Natural killer cell treated with Interleukin-12 subunit alpha and Interleukin-12 subunit beta and Interleukin-15 and Interleukin-18, amount 100 ng/mL, for 72 hours (primary cell): Measurements from ENCODE around the gene ANKRD39. TPM values are rescaled to one million over a fixed set of nuclear protein-coding genes. Genes with fewer than 3 reads are reported as not detected.

Source experiments
- ATAC-seq, 2 donors: fragments of 150-1000 bp; cut with Tn5 transposase in 1 of 2; sonication (Bioruptor Pico), chemical (Tn5 transposase) in 1 of 2; 2 replicates each; pipeline ENCODE4 v1.10.0; 2021
- DNase-seq: peaks from one replicate; pipeline ENCODE4 v3.0.0; 2022; ENCODE audit warnings: low spot score
- H3K27ac Mint-ChIP-seq, 2 donors: 1 replicate in 1 of 2; 2 replicates in 1 of 2; pipeline ENCODE4 v1.8.0; 2022; ENCODE audit warnings: mixed read lengths in 2 of 2, mild to moderate bottlenecking in 1 of 2, moderate library complexity in 1 of 2
- H3K27me3 Mint-ChIP-seq, 2 donors: 1 replicate in 1 of 2; 2 replicates in 1 of 2; pipeline ENCODE4 v1.8.0; 2022; ENCODE audit warnings: mixed read lengths in 2 of 2
- H3K36me3 Mint-ChIP-seq: one replicate; pipeline ENCODE4 v1.8.0; 2022; ENCODE audit warnings: mixed read lengths
- H3K4me1 Mint-ChIP-seq, 2 donors: 1 replicate in 1 of 2; 2 replicates in 1 of 2; pipeline ENCODE4 v1.8.0; 2022; ENCODE audit warnings: low read depth in 2 of 2, mixed read lengths in 2 of 2, mild to moderate bottlenecking in 1 of 2
- H3K4me3 Mint-ChIP-seq: one replicate; pipeline ENCODE4 v1.8.0; 2022; ENCODE audit warnings: mixed read lengths
- H3K9me3 Mint-ChIP-seq: 2 replicates; pipeline ENCODE4 v1.8.0; 2022; ENCODE audit warnings: mixed read lengths
- total RNA-seq, 2 donors: library from RNA; stranded (reverse); gene quantifications; one replicate each; pipeline ENCODE4 v1.2.3, GENCODE V29; 2022

ANKRD39 gene
- total RNA-seq, 2 donors from 2014 or later = 27.8 to 41.7 TPM

DNA sequence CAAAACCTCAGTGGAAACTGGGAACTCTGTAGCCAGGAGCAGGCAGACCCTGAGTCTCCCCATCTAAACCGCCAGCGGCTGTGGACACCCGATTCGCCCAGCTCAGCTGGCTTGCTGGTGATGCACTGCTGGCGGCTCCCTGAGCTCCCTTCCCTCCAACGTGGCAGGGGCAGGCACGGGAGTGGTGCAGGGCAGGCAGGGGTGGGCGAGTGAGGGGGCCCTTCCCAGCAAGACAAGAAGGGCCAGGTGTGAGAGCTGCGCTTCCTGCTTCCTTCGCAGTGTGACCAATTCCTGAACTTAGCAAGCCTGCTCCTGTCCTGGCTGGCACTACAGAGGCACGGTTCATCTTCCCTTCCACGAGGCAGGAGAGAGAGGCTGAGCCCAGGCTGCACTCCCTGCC is 24.4 kb upstream of the ANKRD39 start:
- no peaks in the 10 kb centered on the region for H3K36me3 Mint-ChIP-seq
- H3K9me3 Mint-ChIP-seq = no peaks in the 10 kb centered on the region
- H3K27me3 Mint-ChIP-seq = no peaks in the 10 kb centered on the region
- no peak overlapping the region for H3K27ac Mint-ChIP-seq
- ATAC-seq (no peak), DNase-seq (no peak)
- no peak overlapping the region for H3K4me3 Mint-ChIP-seq
- peaks cover 0 to 3% of the 10 kb centered on the region in 2 donors for H3K4me1 Mint-ChIP-seq

DNA sequence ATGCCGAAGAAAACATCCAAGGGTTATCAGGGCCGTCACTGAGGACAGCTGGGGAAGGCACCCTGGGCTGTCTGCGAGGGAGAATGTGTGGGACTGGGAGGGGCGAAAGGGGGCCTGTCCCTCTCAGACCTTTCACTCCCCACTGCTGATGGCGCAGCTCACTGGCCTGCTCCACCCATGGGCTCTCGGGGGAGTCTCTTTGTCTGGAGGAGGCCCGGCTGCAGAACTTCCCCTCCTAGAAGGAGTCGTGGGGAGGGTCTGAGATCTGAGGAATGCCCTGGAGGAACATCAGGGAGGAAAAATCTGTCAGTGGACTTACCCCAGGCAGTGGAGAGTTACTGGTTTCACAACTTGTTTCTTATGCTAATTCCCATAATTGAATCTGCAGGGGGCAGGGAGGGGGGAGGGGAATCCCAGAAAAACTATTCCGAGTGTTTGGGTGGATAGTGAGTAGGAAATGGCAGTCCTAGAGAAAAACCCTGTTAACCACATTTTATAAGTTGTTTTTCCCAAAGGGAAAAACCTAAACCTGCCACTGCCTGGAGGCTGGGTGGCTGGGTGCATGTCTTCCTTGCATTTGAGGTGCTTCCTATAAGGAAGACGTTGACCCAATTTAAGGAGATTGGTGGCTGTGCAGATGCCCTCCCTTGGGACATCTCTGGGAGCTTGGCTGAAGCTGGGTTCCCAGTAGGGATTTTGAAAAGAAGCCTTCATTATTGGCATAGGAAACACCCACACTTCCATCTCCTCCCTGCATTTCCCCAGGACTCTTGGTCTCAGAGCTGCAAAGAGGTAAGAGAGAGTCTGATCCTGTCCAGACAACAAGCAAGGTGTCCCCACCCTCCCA is 23.8 kb upstream of the ANKRD39 start:
- Mint-ChIP-seq H3K27ac (no peak overlapping the region), H3K4me3 (no peak overlapping the region), H3K36me3 (no peaks in the 10 kb centered on the region), H3K9me3 (no peaks in the 10 kb centered on the region), H3K27me3 (no peaks in the 10 kb centered on the region), H3K4me1 (peaks cover 0 to 4% of the 10 kb centered on the region in 2 donors)
- DNase-seq = no peak
- no peak for ATAC-seq

DNA sequence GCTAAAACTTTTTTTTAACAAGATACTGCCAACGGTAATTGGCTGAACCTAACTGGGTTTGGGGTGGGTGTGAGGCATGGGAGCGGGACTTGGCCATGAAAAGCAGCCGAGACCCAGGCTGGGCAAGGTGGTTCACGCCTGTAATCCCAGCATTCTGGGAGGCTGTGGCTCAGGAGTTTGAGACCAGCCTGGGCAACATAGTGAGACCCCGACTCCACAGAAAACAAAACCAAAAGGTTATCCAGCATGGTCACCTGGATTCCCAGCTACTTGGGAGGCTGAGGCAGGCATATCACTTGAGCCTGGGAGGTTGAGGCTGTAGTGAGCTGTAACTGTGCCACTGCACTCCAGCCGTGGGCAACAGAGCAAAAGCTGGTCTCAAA is 23.1 kb upstream of the ANKRD39 start:
- Mint-ChIP-seq H3K4me3 (no peak overlapping the region), H3K27ac (no peak overlapping the region), H3K27me3 (no peaks in the 10 kb centered on the region), H3K4me1 (peaks cover 0 to 6% of the 10 kb centered on the region in 2 donors), H3K9me3 (no peaks in the 10 kb centered on the region), H3K36me3 (no peaks in the 10 kb centered on the region)
- DNase-seq = no peak
- no peak for ATAC-seq

DNA sequence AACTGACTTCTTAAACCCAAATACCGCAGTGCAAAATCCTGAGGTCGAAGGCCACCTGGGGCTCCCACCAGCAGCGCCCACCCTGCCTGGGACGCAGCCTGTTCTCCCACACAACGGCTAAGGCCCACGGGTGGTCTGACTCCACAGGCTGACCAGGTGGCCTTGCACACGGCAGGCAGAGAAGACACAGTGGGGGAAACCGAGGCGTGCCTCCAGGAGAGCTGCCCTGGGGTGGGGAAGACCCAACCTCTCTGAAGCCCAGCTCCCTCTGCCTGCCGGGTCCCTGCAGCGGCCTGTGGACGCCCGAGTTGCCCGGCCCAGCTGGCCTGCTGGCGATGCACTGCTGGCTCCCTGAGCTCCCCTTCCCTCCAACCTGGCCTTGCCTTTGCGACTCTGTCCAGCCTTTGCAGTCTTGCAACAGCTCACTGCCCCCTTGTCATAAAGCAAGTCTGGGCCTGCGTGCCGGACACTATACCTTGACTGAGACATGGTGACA is 21.8 kb upstream of the ANKRD39 start:
- Mint-ChIP-seq H3K27ac (peak overlapping the region in 1 of 2 donors; percentile 68), H3K4me3 (no peak overlapping the region), H3K36me3 (no peaks in the 10 kb centered on the region), H3K4me1 (peaks cover 0 to 13% of the 10 kb centered on the region in 2 donors), H3K27me3 (no peaks in the 10 kb centered on the region), H3K9me3 (no peaks in the 10 kb centered on the region)
- DNase-seq (no peak), ATAC-seq (no peak)

DNA sequence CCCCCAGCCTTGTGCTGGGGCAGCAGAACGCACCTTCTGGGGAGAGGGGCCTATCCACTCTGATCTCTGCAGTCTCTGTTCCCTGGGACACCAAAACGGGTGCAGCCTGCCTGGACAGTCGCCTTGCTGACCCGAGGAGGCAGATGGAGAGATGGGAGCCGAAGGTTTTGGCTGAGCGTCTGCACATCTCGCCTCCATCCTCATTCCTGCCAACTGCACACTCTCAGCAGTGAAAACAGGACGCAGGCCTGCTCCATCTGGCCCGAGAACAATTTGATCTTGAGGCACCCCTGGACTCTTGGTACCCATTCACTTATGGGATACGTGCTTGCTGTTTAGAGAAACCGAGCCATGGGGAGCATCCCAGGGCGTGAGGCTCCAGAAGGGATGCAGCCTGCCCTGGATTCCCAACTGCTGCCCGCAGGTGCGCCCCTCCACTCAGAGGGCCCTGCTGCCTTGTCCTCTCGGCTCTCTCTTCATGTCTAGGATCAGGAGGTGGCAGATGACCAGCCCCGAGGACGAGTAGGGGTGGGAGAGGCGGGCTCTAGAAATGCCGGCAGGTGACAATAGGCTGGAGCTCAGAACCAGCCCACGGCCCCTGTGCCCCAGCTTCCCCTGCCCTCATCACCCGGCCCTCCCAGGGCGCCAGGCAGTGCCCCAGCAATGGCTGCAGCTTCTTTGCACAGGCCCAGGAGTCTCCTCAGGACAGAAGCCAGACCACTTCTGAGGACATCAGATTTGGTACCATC is 21.2 kb upstream of the ANKRD39 start:
- no peak overlapping the region for H3K4me3 Mint-ChIP-seq
- ATAC-seq (no peak), DNase-seq (no peak)
- H3K9me3 Mint-ChIP-seq = no peaks in the 10 kb centered on the region
- H3K36me3 Mint-ChIP-seq = no peaks in the 10 kb centered on the region
- no peak overlapping the region for H3K27ac Mint-ChIP-seq
- peaks cover 0 to 16% of the 10 kb centered on the region in 2 donors for H3K4me1 Mint-ChIP-seq
- H3K27me3 Mint-ChIP-seq = no peaks in the 10 kb centered on the region

DNA sequence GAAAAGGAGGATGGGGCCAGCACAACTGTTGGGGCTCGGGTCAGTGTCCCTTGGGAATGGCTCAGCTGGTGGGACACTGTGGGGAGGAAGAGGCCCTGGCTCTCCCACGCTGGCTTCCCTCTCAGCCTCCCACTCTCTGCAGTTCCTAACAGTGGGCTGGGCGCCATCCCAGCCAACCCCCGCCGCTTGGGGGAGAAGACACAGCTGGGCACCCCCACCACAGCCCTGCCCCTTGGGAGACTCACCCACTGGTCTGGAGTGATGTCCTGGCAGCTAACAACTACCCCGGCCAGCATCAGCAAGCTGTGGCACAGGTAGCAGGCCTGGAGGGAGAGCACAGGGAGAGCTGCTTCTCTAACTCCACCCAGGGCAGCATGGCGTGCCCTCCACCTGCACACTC is 20.4 kb upstream of the ANKRD39 start:
- Mint-ChIP-seq H3K27me3 (no peaks in the 10 kb centered on the region), H3K4me1 (peaks cover 0 to 16% of the 10 kb centered on the region in 2 donors), H3K27ac (no peak overlapping the region), H3K36me3 (no peaks in the 10 kb centered on the region), H3K9me3 (no peaks in the 10 kb centered on the region), H3K4me3 (no peak overlapping the region)
- DNase-seq (no peak), ATAC-seq (no peak)

DNA sequence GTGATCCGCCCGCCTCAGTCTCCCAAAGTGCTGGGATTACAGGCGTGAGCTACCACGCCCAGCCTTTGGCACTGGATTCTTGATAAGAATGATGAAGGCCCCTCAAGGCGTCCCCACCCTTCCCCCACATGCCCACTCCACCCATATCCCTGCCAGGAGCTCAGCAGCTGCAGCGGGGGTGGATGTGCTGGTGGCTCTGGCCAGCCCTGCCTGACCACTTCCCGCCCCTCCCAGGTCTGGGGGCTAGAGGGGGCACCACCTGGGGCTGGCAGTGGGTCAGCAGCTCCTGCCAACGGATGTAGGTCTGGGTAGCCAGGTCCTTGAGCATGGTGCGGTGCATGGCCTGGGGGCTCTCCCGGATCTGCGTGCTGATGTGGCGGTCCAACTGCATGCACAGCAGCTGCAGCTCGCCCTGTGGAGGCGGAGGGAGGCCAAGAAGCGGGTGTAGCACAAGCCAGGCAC is 19.8 kb upstream of the ANKRD39 start:
- no peak for DNase-seq
- H3K36me3 Mint-ChIP-seq = no peaks in the 10 kb centered on the region
- no peak for ATAC-seq
- H3K9me3 Mint-ChIP-seq = no peaks in the 10 kb centered on the region
- no peak overlapping the region for H3K27ac Mint-ChIP-seq
- no peak overlapping the region for H3K4me3 Mint-ChIP-seq
- H3K4me1 Mint-ChIP-seq = peaks cover 0 to 16% of the 10 kb centered on the region in 2 donors
- H3K27me3 Mint-ChIP-seq = no peaks in the 10 kb centered on the region

DNA sequence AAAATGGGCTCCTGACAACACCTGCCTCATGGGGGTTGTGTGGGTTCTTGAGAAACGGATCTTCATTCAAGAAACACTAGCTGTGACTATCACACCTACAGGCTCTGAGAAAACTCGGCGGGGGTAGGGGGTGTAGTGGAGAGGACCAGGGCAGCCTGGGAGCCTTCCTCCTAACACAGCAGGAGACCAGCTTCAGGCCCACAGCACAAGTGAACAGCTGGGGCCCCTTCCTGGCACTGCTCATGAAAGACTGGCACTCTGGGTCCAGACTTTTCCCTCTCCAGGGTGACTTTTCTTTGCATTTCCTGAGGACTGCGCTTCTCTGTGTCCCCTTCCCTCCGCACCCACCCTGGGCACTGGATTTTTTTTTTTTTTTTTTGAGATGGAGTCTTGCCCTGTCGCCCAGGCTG is 19.2 kb upstream of the ANKRD39 start:
- no peaks in the 10 kb centered on the region for H3K27me3 Mint-ChIP-seq
- H3K4me1 Mint-ChIP-seq = peaks cover 0 to 16% of the 10 kb centered on the region in 2 donors
- H3K27ac Mint-ChIP-seq = no peak overlapping the region
- no peaks in the 10 kb centered on the region for H3K9me3 Mint-ChIP-seq
- H3K4me3 Mint-ChIP-seq = no peak overlapping the region
- peak in 1 of 2 donors; percentile 10 for ATAC-seq
- DNase-seq = no peak
- H3K36me3 Mint-ChIP-seq = no peaks in the 10 kb centered on the region

DNA sequence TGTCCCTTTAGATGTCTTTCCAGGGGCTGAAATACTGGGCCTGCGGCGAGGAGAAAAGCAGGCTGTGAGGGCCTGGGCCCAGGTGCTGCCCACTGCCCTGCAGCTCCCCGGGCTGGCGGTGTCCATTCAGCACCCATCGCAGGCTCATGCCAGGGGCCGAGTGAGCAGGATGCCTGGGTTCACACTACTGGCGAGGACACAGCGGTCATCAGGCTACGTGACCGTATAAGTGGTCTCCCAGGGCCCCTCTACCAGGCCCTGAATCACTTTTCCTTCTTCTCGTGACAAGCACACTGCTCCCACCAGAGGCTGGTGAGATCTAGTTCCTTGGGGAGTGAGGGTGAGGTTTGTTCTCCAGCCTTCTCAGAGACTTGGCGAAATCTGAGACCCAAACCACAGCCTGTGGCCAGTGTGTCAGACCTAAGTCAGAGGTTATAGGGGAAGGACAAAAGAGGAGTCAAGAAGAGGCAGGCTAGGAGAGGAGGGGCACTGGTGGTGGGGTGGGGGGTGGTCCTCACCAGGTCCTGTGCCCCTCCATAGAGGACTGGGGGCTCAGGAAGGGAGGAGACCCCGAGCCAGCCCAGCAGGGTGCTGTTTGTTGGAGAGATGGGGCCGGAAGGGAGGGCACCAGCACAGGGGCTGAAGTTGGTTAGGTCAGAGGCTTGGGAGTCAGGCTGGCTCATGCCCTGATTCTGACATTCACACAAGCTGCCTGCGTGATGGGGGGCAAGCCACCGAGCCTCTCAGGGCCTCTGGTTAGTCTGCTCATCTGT is 18.6 kb upstream of the ANKRD39 start:
- H3K9me3 Mint-ChIP-seq = no peaks in the 10 kb centered on the region
- H3K4me3 Mint-ChIP-seq = no peak overlapping the region
- ATAC-seq = peak; percentile 25
- peaks cover 0 to 16% of the 10 kb centered on the region in 2 donors for H3K4me1 Mint-ChIP-seq
- no peak for DNase-seq
- no peaks in the 10 kb centered on the region for H3K36me3 Mint-ChIP-seq
- H3K27me3 Mint-ChIP-seq = no peaks in the 10 kb centered on the region
- H3K27ac Mint-ChIP-seq = no peak overlapping the region

DNA sequence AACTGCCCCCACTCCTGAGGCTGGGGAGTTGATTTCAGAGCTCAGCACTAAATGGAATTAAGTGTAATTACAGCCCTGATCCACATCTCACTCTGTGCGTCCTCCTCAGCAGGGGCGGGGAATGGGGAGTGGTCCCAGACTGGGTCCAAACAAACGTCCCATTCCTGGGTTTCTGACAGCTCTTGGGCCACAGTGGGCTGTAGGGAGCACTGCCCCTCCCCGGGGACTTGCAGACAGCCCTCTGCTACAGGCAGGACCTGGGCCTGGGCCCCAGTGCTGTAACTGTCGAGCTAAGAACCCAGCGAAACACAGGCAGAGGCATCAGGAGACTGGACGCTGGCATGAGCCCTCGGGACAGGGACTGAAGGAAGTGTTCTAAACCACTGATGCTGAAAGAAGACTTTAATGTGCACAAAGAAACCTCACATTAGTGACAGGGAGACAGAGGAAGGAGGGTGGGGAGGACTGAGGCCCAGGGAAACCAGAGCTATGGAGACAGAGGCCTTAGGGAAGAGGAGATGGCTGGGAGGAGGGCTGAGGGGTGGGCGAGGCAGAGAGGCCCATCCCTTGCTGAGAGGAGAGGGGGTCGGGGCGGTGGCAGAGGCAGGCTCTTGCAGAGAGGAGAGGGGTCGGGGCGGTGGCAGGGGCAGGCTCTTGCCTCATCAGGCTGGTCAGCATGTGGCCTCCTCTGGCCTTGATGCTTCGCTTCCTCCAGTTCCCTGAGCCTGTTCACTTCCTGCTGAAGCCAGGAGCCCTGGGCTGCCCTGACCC is 17.9 kb upstream of the ANKRD39 start:
- Mint-ChIP-seq H3K27ac (peak overlapping the region in 1 of 2 donors; percentile 67), H3K4me1 (peaks cover 3 to 19% of the 10 kb centered on the region in 2 donors), H3K27me3 (no peaks in the 10 kb centered on the region), H3K36me3 (no peaks in the 10 kb centered on the region), H3K9me3 (no peaks in the 10 kb centered on the region), H3K4me3 (no peak overlapping the region)
- DNase-seq = no peak
- peak in 1 of 2 donors; percentile 17 for ATAC-seq

DNA sequence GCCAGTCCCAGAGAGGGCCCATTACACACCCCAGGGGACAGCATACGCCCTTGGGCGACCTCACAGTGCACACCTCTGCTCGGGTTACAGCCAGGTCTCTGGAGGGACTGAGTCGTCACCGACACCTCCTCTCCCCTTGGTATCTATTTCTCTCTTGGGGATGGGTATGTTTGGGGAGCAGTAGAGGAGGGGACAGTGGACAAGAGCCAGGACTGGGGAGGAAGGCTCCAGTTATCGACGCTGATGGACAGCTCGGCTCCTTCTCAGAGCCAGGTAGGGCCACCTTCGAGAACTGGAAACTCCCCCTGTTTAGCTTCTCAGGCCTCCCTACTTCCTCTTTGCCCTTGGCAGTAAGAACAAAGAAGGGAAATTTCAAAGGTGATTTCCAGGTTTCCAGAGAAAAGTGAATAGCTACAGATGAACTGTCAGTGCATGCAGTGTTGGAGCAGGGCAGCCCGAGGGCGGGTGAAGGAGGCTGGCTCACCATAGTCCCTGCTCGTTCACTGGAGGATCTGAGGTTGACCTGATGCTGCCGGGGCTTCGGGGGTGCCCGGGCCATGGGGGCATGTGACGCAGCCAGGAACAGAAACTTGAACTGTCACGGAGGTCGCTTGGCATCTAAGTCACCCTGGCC is 16.5 kb upstream of the ANKRD39 start:
- Mint-ChIP-seq H3K27me3 (no peaks in the 10 kb centered on the region), H3K27ac (peak overlapping the region in 1 of 2 donors; percentile 59), H3K36me3 (no peaks in the 10 kb centered on the region), H3K4me3 (no peak overlapping the region), H3K9me3 (no peaks in the 10 kb centered on the region), H3K4me1 (peaks cover 7 to 22% of the 10 kb centered on the region in 2 donors)
- ATAC-seq (no peak), DNase-seq (no peak)

DNA sequence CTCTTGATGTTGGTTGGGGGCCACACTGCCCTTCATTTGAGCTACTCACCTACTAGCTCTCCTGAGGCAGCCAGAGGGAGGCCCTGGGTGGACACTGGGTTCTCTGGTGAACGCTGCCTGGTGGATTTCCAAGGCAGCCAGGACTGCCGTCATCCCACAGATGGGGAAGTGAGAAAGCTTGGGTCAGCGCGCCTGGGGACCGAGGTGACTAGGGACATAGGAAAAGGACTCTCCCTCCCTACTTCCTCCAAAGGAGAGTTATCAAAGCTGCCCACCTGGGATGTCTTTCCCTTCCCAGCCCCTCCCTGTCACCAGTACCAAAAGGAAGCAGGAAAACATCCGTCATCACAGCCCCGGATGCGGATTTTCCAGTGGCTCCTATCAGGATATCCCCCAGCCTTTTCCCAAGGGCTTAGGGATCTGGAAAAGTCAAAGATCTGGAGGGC is 15.9 kb upstream of the ANKRD39 start:
- H3K9me3 Mint-ChIP-seq = no peaks in the 10 kb centered on the region
- ATAC-seq = no peak
- H3K36me3 Mint-ChIP-seq = no peaks in the 10 kb centered on the region
- no peak overlapping the region for H3K27ac Mint-ChIP-seq
- no peaks in the 10 kb centered on the region for H3K27me3 Mint-ChIP-seq
- H3K4me1 Mint-ChIP-seq = peaks cover 7 to 22% of the 10 kb centered on the region in 2 donors
- H3K4me3 Mint-ChIP-seq = no peak overlapping the region
- DNase-seq = no peak
